Measurements from ENCODE around the gene INPP5J. TPM values are rescaled to one million over a fixed set of nuclear protein-coding genes. Genes with fewer than 3 reads are reported as not detected.

The INPP5J gene
- total RNA-seq, 1 experiment from 2014 or later, result 6.2 TPM

GRCh38 chr22:31139866-31140716 lies 17.3 kb downstream of the INPP5J start, which contains the start of gene PLA2G3 (continued):
- TF ChIP-seq ZNF532 (CRISPR knock-in tag; IDR thresholded peaks at IDR 0.05; ENCODE audit: borderline replicate concordance) (no peak), GRHL2 (CRISPR knock-in tag; IDR thresholded peaks at IDR 0.05; ENCODE audit: insufficient replicate concordance, severe bottlenecking) (no peak), MLX (CRISPR knock-in tag; IDR thresholded peaks at IDR 0.05) (no peak), IRF1 (CRISPR knock-in tag; IDR thresholded peaks at IDR 0.05) (no peak), CREB1 (CRISPR knock-in tag; IDR thresholded peaks at IDR 0.05) (no peak), GTF2I (CRISPR knock-in tag; conservative IDR thresholded peaks at IDR 0.05) (no peak), KAT7 (CRISPR knock-in tag; IDR thresholded peaks at IDR 0.05; ENCODE audit: borderline replicate concordance) (no peak), OVOL2 (CRISPR knock-in tag; IDR thresholded peaks at IDR 0.05; ENCODE audit: borderline replicate concordance) (no peak), CREM (CRISPR knock-in tag; IDR thresholded peaks at IDR 0.05) (0 out of 2 replicates have a peak, but pooled peaks have one; percentile 25), FOXP1 (CRISPR knock-in tag; IDR thresholded peaks at IDR 0.05; ENCODE audit: borderline replicate concordance) (0 out of 2 replicates have a peak, but pooled peaks have one; percentile 73), ATF1 (CRISPR knock-in tag; IDR thresholded peaks at IDR 0.05) (no peak), ZMAT4 (CRISPR knock-in tag; IDR thresholded peaks at IDR 0.05) (no peak), AR (CRISPR knock-in tag; IDR thresholded peaks at IDR 0.05) (no peak), TCF7 (CRISPR knock-in tag; IDR thresholded peaks at IDR 0.05; ENCODE audit: low read depth) (no peak), E2F4 (CRISPR knock-in tag; IDR thresholded peaks at IDR 0.05; ENCODE audit: borderline replicate concordance, low read depth) (no peak), IRF2 (CRISPR knock-in tag; IDR thresholded peaks at IDR 0.05; ENCODE audit: borderline replicate concordance, low read depth) (no peak), PRDM15 (CRISPR knock-in tag; IDR thresholded peaks at IDR 0.05) (no peak), SP1 (CRISPR knock-in tag; conservative IDR thresholded peaks at IDR 0.05) (peak; percentile 83), ZNF416 (CRISPR knock-in tag; IDR thresholded peaks at IDR 0.05) (no peak), ATF2 (CRISPR knock-in tag; IDR thresholded peaks at IDR 0.05; ENCODE audit: borderline replicate concordance, low read depth) (no peak), USF2 (CRISPR knock-in tag; IDR thresholded peaks at IDR 0.05) (peak; percentile 64; the same call in 1 of the 2 replicates)

Data from WTC11 (cell line).